Coronary artery (tissue), 2 donors: ENCODE data around the gene ACOT7.
"Not testable (repeated sequence)": the region's sequence is repeated elsewhere in the genome, so short reads cannot be mapped to it uniquely, and the experiment has no call there.

Experiments used
- DNase-seq: peaks from one replicate; pipeline ENCODE4 v3.0.0-alpha.2; 2017; ENCODE audit warnings: low spot score
- H3K27ac ChIP-seq, 2 donors: fragments of 200-600 bp; sonication (generic); one replicate each; pipeline ENCODE4 v1.5.1; 2016 to 2019
- H3K4me3 ChIP-seq: fragments of 200-600 bp; sonication (generic); 2 replicates; pipeline ENCODE4 v1.5.1; 2016; ENCODE audit warnings: mild to moderate bottlenecking, moderate library complexity
- CTCF ChIP-seq: fragments of 200-600 bp; sonication (generic); IDR thresholded peaks from one replicate; pipeline ENCODE4 v1.5.1; 2019; ENCODE audit warnings: antibody characterized with exemption

Gene ACOT7

GRCh38 chr1:6401673-6402072 lies 8.1 kb upstream of the ACOT7 start:
- Histone ChIP-seq H3K4me3 (no peak overlapping the region), H3K27ac (no peak overlapping the region)
- TF ChIP-seq CTCF = no peak
- DNase-seq = no peak

GRCh38 chr1:6399294-6399693 lies 5.7 kb upstream of the ACOT7 start:
- DNase-seq = no peak
- TF ChIP-seq CTCF = no peak
- Histone ChIP-seq H3K4me3 (no peak overlapping the region), H3K27ac (no peak overlapping the region)

- Histone ChIP-seq H3K27ac (no peak overlapping the region), H3K4me3 (no peak overlapping the region)
- DNase-seq = no peak
- no peak for TF ChIP-seq CTCF
Measured at GRCh38 chr1:6397844-6398441, 4.4 kb upstream of the ACOT7 start.

- Histone ChIP-seq H3K4me3 (no peak overlapping the region), H3K27ac (no peak overlapping the region)
- no peak for TF ChIP-seq CTCF
- no peak for DNase-seq
Measured at GRCh38 chr1:6396998-6397397, 3.4 kb upstream of the ACOT7 start.

GRCh38 chr1:6395781-6396244 lies 2.2 kb upstream of the ACOT7 start:
- H3K27ac ChIP-seq, DNase-seq, H3K4me3 ChIP-seq: not testable (repeated sequence)

- not testable (repeated sequence) for H3K4me3 ChIP-seq, DNase-seq, H3K27ac ChIP-seq
Measured at GRCh38 chr1:6395130-6395529, 1.6 kb upstream of the ACOT7 start.

- no peak for TF ChIP-seq CTCF
- peak overlapping the region; percentile 76 for H3K4me3 ChIP-seq
- H3K27ac ChIP-seq = peak overlapping the region; percentile 99
- DNase-seq = no peak
Measured at GRCh38 chr1:6392809-6393399, 663 bp downstream of the ACOT7 start.

- H3K27ac ChIP-seq = peak overlapping the region in 1 of 2 donors; percentile 99
- no peak for DNase-seq
- peak overlapping the region; percentile 76 for H3K4me3 ChIP-seq
- no peak for TF ChIP-seq CTCF
Measured at GRCh38 chr1:6391951-6392808, 1.4 kb downstream of the ACOT7 start.
